Thyroid gland (tissue), 4 donors: ENCODE data around the gene AKAP1.

Source experiments
- POLR2A ChIP-seq, 2 donors: fragments of 450-650 bp; IDR thresholded peaks; one replicate each; pipeline ENCODE4 v1.6.1; 2017; ENCODE audit warnings: antibody characterized with exemption in 2 of 2, mild to moderate bottlenecking in 2 of 2, moderate library complexity in 1 of 2
- TF ChIP-seq, protein P1 (sequence below), 6 experiments: fragments of 200-600 bp in 3 of 6; fragments of 450-650 bp in 3 of 6; sonication (generic) in 3 of 6; IDR thresholded peaks; one replicate each; pipeline ENCODE4 v1.5.1; 2016 to 2019; ENCODE audit warnings: antibody characterized with exemption in 6 of 6, mild to moderate bottlenecking in 2 of 6, inconsistent platforms in 1 of 6, moderate library complexity in 1 of 6

DNA sequence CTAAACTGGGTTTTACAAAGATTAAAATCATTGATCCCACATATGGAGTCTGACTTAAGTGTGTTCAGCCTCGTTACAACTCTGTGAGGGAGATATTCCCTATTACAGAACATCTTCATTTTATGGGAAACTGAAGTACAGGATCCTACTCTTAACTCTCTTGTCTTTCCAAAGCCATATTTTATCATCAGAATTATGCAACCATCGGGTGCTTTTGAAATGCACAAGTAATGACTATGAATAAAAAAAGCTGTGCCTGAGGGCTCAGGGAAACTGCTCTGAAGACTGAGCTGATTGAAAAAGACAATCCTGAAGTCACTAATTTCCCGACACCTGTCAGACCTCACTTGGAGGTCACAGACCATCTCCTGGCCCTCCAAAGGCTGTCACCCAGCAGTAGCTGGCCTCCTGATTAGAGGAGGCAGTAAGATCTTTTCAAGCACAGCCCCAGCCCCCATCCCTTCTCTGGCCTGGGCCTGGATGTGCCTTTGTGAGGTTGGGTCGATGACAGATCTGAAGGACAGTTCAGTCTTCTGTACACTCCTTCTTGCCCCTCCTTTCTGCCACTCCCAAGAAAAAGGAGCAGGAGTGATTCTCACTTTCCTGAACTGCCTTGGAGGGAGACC lies 5.6 kb downstream of the AKAP1 start:
- TF ChIP-seq POLR2A (IDR thresholded peaks at IDR 0.05): no peak
- TF ChIP-seq, protein P1, sequence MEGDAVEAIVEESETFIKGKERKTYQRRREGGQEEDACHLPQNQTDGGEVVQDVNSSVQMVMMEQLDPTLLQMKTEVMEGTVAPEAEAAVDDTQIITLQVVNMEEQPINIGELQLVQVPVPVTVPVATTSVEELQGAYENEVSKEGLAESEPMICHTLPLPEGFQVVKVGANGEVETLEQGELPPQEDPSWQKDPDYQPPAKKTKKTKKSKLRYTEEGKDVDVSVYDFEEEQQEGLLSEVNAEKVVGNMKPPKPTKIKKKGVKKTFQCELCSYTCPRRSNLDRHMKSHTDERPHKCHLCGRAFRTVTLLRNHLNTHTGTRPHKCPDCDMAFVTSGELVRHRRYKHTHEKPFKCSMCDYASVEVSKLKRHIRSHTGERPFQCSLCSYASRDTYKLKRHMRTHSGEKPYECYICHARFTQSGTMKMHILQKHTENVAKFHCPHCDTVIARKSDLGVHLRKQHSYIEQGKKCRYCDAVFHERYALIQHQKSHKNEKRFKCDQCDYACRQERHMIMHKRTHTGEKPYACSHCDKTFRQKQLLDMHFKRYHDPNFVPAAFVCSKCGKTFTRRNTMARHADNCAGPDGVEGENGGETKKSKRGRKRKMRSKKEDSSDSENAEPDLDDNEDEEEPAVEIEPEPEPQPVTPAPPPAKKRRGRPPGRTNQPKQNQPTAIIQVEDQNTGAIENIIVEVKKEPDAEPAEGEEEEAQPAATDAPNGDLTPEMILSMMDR (IDR thresholded peaks at IDR 0.05): no peak
